ENCODE results near the gene PKD2L2.

DNA sequence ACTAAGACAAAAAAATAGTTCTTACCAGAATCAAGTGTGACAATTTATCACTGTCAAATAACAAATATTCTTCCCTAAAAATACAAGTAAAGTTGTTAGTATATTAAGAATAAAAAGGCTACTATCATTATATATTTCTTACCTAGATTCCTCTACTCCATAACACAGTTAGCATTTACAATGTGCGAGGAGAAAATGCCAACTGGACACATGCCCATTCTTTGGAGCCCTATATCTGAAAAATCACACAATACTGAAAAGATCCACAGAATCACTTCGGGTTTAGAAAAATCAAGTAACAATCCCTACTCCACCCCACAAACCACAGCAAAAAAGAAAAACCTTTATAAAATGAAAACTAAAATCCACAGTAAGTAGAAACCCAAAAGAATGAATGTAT is 70.9 kb downstream of the PKD2L2 start:
- TF ChIP-seq MYC (IDR thresholded peaks at IDR 0.05; ENCODE audit: borderline replicate concordance, low read length): no peak
- TF ChIP-seq, protein P1, sequence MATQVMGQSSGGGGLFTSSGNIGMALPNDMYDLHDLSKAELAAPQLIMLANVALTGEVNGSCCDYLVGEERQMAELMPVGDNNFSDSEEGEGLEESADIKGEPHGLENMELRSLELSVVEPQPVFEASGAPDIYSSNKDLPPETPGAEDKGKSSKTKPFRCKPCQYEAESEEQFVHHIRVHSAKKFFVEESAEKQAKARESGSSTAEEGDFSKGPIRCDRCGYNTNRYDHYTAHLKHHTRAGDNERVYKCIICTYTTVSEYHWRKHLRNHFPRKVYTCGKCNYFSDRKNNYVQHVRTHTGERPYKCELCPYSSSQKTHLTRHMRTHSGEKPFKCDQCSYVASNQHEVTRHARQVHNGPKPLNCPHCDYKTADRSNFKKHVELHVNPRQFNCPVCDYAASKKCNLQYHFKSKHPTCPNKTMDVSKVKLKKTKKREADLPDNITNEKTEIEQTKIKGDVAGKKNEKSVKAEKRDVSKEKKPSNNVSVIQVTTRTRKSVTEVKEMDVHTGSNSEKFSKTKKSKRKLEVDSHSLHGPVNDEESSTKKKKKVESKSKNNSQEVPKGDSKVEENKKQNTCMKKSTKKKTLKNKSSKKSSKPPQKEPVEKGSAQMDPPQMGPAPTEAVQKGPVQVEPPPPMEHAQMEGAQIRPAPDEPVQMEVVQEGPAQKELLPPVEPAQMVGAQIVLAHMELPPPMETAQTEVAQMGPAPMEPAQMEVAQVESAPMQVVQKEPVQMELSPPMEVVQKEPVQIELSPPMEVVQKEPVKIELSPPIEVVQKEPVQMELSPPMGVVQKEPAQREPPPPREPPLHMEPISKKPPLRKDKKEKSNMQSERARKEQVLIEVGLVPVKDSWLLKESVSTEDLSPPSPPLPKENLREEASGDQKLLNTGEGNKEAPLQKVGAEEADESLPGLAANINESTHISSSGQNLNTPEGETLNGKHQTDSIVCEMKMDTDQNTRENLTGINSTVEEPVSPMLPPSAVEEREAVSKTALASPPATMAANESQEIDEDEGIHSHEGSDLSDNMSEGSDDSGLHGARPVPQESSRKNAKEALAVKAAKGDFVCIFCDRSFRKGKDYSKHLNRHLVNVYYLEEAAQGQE (IDR thresholded peaks at IDR 0.05): no peak

Data from A549 (cell line).